Cardiac septum (tissue), 1 donor: Measurements from ENCODE around the gene L3MBTL2. TPM values are rescaled to one million over a fixed set of nuclear protein-coding genes. Genes with fewer than 3 reads are reported as not detected.
"Not testable (repeated sequence)": the region's sequence is repeated elsewhere in the genome, so short reads cannot be mapped to it uniquely, and the experiment has no call there.

ENCODE experiments used
- DNase-seq: peaks from one replicate; pipeline ENCODE4 v3.0.0-alpha.2; 2020; ENCODE audit warnings: low spot score
- intact Hi-C: fragments of 100-400 bp; cut with DNase I; formaldehyde crosslinking; loops from one replicate; pipeline ENCODE4 v1.14.0; 2022
- total RNA-seq: library from RNA; stranded (reverse); fragmentation: NEBNext Ultra II Directional; extraction: Animal tissue kit (Norgen Biotek cat#: 25700); gene quantifications from one replicate; pipeline ENCODE4 v1.2.1, GENCODE V29; 2021
- donor health status: DM: no; HTN: no; CAD: no.

Gene L3MBTL2
- total RNA-seq, 1 donor from 2014 or later: 14.2 TPM

GRCh38 chr22:41238570-41239442, 33.7 kb downstream of the L3MBTL2 start:
- intact Hi-C loops: no loop called here
- no peak for DNase-seq

DNA sequence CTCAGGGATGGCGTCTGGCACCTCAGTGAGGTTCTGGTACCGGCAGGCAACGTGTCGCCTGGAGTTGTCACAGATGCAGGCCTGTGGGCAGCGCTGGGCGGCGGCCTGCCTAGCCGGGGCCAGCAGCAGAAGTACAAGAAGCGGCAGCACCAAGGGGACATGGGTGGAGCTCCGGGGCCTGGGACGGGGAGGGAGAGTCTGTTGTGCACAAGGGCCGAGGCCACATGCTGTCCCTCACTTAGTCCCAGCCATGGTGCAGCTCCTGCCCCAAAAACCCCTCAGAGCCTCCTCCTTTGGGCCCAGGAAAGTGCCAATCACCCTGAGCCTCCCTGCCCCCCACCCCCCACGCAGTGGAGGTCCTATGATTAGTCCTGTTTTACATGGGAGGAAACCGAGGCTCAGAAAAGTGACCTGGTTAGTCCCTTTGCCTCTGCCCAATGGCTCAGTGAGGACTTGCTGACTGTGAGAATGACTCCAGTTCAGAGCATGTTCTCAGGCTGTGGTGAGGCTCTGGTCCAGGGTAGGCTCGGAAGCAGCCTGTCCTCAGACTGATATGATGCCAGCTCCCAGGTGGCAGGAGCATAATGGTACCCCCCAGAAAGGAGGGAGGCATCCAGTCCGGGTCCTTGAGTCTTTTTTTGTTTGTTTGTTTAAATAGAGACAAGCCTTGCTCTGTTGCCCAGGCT, 34.5 kb downstream of the L3MBTL2 start:
- no peak for DNase-seq
- intact Hi-C loops: no loop called here

- DNase-seq: no peak
- intact Hi-C loops: no loop called here
Observed at GRCh38 chr22:41240377-41241132, 35.4 kb downstream of the L3MBTL2 start, which contains the start of gene CHADL. CHADL (minus strand) TSS chr22:41240931; CDS start chr22:41240881, 50 bp downstream.

- intact Hi-C loops: no loop called here
Observed at GRCh38 chr22:41241133-41241676, 36.1 kb downstream of the L3MBTL2 start.

GRCh38 chr22:41242396-41243117, 37.4 kb downstream of the L3MBTL2 start:
- DNase-seq: no peak
- intact Hi-C loops: no loop called here

More at GRCh38 chr22:41241133-41241676, 36.1 kb downstream of the L3MBTL2 start:
- DNase-seq: no peak

GRCh38 chr22:41243361-41243760, 38.2 kb downstream of the L3MBTL2 start:
- DNase-seq: no peak
- intact Hi-C loops: no loop called here

DNA sequence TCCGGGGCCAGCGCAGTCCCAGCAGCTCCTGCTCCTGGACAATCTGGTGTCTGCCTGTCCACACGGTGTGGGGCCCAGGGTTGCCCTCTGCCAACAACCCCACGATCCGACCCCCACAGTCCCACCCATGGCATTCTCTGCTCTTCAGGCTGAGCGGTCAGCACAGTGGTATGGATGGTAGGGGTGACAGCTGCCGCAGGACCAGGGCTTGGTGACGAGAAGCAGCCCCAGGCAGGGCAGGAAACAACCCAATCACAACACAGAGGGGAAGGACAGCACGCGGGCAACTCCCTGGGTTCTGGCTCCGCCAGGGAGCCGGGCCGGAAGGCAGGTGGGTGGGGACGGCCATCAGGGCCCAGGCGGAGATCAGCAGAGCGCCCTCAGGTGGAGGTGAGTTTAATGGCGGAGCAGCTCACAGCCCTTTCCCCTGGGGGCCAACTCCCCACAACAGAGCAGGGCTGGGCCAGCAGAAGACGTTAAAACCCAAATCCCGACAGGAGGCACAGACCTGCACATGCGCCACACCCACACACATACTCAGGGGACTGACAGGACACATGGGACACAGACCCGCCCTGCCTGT, 40.9 kb downstream of the L3MBTL2 start:
- no peak for DNase-seq
- intact Hi-C loops: no loop called here

- DNase-seq: no peak
- intact Hi-C loops: no loop called here
Observed at GRCh38 chr22:41247703-41248102, 42.6 kb downstream of the L3MBTL2 start.

DNA sequence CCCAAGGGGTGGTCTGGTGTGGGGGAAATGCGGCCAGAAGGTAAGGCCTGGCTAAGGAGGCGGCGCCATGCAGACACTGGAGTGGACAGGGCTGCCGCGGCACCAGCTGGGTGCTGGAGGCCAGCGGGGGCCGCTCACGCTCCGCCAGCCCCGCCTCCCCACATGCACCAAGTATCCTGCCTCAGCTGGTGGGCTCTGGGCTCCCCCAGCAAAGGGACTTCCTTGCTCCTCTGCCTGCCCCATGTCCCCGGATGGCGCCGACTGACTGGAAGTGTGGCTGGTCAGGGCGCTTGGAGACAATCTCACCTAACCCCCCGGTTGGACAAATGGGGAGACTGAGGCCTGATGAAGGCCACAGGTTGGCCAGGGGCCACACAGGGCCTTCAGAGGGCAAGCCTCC, 43.2 kb downstream of the L3MBTL2 start:
- DNase-seq: no peak
- intact Hi-C loops: no loop called here

GRCh38 chr22:41248758-41249157, 43.6 kb downstream of the L3MBTL2 start:
- DNase-seq: no peak
- intact Hi-C loops: no loop called here

DNA sequence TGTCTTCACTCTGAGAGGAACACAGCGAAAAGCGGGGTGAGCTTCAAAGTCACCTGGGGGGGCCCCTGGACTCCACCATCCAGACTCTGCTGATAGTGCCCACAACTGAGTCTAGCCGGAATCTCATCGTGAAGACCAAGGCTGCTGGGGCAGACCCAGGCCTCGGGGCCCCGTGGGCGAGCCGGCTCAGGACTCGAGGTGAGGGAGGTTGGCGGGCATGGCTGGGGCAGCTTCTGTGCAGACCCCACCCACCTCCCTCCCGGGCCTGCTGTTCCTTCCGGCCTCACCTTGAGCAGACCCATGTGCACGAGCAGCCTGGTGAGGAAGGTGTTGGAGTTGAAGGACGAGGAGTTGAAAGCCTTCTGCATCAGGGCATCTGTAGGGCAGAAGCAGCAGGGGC, 44.3 kb downstream of the L3MBTL2 start:
- no peak for DNase-seq
- intact Hi-C loops: no loop called here

GRCh38 chr22:41250127-41250526, 45.0 kb downstream of the L3MBTL2 start:
- no peak for DNase-seq
- intact Hi-C loops: no loop called here

DNA sequence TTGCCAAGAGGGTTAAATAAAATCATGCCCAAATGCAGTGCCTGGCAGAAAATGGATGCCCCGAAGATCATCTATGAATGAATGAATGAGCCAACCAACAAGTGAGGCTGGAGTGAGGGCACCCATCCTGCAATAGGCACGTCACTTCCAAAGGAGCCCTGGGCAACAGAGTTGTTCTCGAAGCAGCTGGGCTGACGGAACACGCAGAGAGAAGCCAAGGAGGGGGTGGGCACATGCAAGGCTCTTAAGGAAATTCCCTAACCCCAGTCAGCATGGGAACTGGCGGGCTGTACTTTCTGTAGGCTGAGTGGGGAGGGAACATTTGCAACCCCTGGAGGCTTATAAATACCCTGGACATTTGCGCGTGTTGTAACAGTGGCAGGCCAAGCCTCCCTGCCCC, 47.3 kb downstream of the L3MBTL2 start:
- DNase-seq: no peak
- intact Hi-C loops: no loop called here

DNA sequence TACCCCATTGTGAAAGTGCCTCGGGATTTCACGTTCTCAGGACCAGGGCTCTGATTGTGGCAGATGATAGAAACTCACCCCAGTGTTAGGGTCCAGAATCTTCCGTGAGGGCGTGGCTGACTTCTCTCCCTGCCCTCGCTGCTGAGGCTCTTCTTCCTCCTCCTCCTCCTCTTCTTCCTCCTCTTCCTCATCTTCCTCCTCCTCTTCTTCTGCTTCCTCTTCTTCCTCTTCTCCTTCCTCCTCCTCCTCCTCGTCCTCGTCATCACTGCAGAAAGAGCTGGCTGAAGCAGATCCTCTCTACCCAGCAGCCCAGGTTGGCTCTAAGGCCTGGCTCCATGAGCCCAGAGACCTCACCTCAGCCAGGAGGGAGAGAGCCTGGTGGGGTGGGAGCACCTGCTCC, 49.1 kb downstream of the L3MBTL2 start:
- intact Hi-C loops: no loop called here
- no peak for DNase-seq

GRCh38 chr22:41256254-41257253, 51.4 kb downstream of the L3MBTL2 start:
- DNase-seq: no peak
- intact Hi-C loops: no loop called here

DNA sequence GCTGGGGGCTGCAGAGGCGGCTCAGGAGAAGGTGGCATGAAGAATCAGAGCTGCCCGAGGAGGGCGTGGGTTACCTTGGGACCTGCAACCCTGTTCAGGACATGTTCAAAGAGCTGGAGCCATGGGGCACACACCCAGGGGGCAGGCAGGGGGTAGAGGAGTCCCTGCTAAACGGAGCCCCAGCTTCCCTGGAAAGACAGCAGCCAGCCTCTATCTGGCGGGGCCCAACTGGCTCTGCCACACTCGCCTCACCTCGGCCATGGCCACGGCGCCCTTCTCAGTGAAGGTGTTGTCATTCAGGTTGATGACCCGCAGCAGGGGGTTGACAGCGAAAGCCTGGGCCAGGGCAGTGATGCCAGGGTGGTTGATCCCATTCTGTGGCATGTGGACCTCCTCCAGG, 52.6 kb downstream of the L3MBTL2 start:
- intact Hi-C loops: no loop called here
- DNase-seq: no peak

DNA sequence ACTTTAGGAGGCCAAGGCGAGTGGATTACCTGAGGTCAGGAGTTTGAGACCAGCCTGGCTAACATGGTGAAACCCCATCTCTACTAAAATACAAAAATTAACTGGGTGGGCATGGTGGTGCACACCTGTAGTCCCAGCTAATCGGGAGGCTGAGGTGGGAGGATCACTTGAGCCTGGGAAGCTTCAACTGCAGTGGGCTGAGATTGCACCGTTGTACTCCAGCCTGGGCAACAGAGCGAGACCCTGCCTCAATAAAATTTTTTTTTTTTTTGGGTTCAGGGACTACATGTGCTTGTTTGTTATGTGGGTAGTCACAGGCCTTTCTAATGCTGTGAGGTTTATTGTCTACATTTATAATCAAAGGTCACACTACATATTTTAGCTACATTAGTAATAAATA, 54.6 kb downstream of the L3MBTL2 start:
- intact Hi-C loops, DNase-seq: not testable (repeated sequence)

DNA sequence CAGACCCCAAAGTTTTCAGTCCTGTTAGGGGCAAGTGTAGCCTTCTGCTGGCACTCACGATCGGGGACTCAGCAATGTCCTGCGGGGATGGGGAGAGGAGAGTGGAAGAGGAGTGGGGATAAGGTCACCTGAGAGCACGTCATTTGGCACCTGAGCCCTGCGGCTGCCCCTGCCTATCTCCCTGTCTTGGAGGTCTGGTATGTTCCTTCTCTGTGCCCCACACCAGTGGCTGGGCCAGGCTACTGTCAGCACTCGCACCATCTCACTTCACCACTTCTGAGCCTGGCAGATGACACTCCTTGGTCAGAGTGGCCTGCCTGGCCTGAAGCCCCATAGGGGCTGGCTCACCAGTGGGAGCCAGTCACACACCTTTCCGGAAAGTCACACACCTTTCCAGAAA, 55.8 kb downstream of the L3MBTL2 start:
- DNase-seq: no peak
- intact Hi-C loops: no loop called here
